ENCODE results near the gene CD93. TPM values are rescaled to one million over a fixed set of nuclear protein-coding genes. Genes with fewer than 3 reads are reported as not detected.

Gene CD93
- polyA plus RNA-seq, 2 of the 4 experiments (the other 2 are of a cell fraction), result not detected

GRCh38 chr20:23092861-23093495 is 6.9 kb upstream of the CD93 start:
- POLR2A ChIA-PET, result no interaction called here

DNA sequence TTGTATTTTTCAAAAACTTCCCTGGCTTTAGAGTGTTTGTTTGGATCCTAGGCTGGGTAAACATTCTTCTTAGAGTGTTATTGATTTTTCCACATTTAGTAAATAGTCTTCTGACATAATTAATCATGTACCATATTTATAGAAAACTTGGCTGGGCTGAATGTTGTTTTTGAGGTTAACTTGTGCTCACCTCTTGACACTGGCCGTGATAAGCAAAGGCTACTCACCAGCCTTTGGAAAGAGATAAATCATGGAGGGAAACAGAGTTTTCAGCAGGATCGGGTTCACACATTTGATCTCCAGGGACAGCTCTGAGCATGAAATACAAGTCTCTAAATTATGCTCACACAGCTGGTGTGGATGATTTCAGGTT is 6.2 kb upstream of the CD93 start:
- TF ChIP-seq ZNF302 (CRISPR knock-in tag; IDR thresholded peaks at IDR 0.05) (no peak), FOSL2 (IDR thresholded peaks at IDR 0.05) (no peak), FOSL2 (CRISPR knock-in tag; IDR thresholded peaks at IDR 0.05) (no peak), HES2 (IDR thresholded peaks at IDR 0.05) (no peak), KDM1A (IDR thresholded peaks at IDR 0.05; ENCODE audit: low read depth) (no peak), ZFP36 (IDR thresholded peaks at IDR 0.05; ENCODE audit: borderline replicate concordance, partially characterized antibody) (no peak), ZSCAN20 (CRISPR knock-in tag; IDR thresholded peaks at IDR 0.05) (no peak), E2F6 (IDR thresholded peaks at IDR 0.05; ENCODE audit: borderline replicate concordance, low read depth) (no peak), EHF (CRISPR knock-in tag; IDR thresholded peaks at IDR 0.05) (no peak), HOXB13 (CRISPR knock-in tag; IDR thresholded peaks at IDR 0.05; ENCODE audit: low read depth) (no peak), ESRRA (IDR thresholded peaks at IDR 0.05; ENCODE audit: borderline replicate concordance, low read length) (no peak), FOXS1 (CRISPR knock-in tag; IDR thresholded peaks at IDR 0.05) (no peak), RFX5 (IDR thresholded peaks at IDR 0.05) (no peak), PBX3 (IDR thresholded peaks at IDR 0.05) (no peak), CHD2 (IDR thresholded peaks at IDR 0.05; ENCODE audit: low read length, partially characterized antibody) (no peak), HOXB5 (CRISPR knock-in tag; IDR thresholded peaks at IDR 0.05) (no peak), CBX8 (IDR thresholded peaks at IDR 0.05) (no peak), HMGXB4 (CRISPR knock-in tag; IDR thresholded peaks at IDR 0.05; ENCODE audit: borderline replicate concordance) (no peak), CBX2 (IDR thresholded peaks at IDR 0.05; ENCODE audit: borderline replicate concordance, low read depth) (no peak)

More at GRCh38 chr20:23092861-23093495, 6.9 kb upstream of the CD93 start:
- H3K4me2 ChIP-seq, result no peak overlapping the region
- no peaks in the 10 kb centered on the region for H3K4me1 ChIP-seq
- CTCF ChIA-PET, result no interaction called here
- ATAC-seq (no peak), DNase-seq (ENCODE audit: low read depth in 1 of 2, low spot score in 1 of 2) (no peak), FAIRE-seq (no peak)
- no peaks in the 10 kb centered on the region for H3K9me3 ChIP-seq
- H3K4me3 ChIP-seq, result no peak overlapping the region
- 57% methylated on average over 7 of the region's 7 CpGs for WGBS (ENCODE audit: missing lambda C conversion rate)
- TF ChIP-seq EP300 (IDR thresholded peaks at IDR 0.05), result no peak
- TF ChIP-seq EHMT2 (IDR thresholded peaks at IDR 0.05; ENCODE audit: low read depth), result no peak
- TF ChIP-seq PBX3 (IDR thresholded peaks at IDR 0.05), result no peak
- no peak for TF ChIP-seq CHD2 (IDR thresholded peaks at IDR 0.05; ENCODE audit: low read length, partially characterized antibody)
- no peak for TF ChIP-seq HOXB5 (CRISPR knock-in tag; IDR thresholded peaks at IDR 0.05)
- TF ChIP-seq SREBF2 (IDR thresholded peaks at IDR 0.05), result no peak
- TF ChIP-seq RCOR1 (IDR thresholded peaks at IDR 0.05; ENCODE audit: low read depth, low read length), result no peak
- no peak for TF ChIP-seq JUNB (IDR thresholded peaks at IDR 0.05)
- no peak for TF ChIP-seq HES2 (IDR thresholded peaks at IDR 0.05)
- no peak for TF ChIP-seq CBX8 (IDR thresholded peaks at IDR 0.05)
- TF ChIP-seq MAZ (IDR thresholded peaks at IDR 0.05; ENCODE audit: borderline replicate concordance, low read depth, low read length), result no peak
- TF ChIP-seq NR3C1 (IDR thresholded peaks at IDR 0.05), result no peak
- no peak overlapping the region for H3K27ac ChIP-seq

More for the DNA sequence above, 6.2 kb upstream of the CD93 start:
- no peak for ATAC-seq
- no peak for DNase-seq (ENCODE audit: low read depth in 1 of 2, low spot score in 1 of 2)
- H3K4me3 ChIP-seq, result no peak overlapping the region
- H3K4me2 ChIP-seq, result no peak overlapping the region
- FAIRE-seq, result no peak
- ChIA-PET CTCF (no interaction called here), POLR2A (no interaction called here)
- no peak overlapping the region for H3K27ac ChIP-seq
- 30% methylated on average over 2 of the region's 2 CpGs for WGBS (ENCODE audit: missing lambda C conversion rate)
- no peaks in the 10 kb centered on the region for H3K4me1 ChIP-seq
- H3K9me3 ChIP-seq, result no peaks in the 10 kb centered on the region
